Fibroblast of the aortic adventitia (primary cell): Measurements from ENCODE around the gene AP3B1. TPM values are rescaled to one million over a fixed set of nuclear protein-coding genes. Genes with fewer than 3 reads are reported as not detected.

Experiments
- DNase-seq: peaks from one replicate; pipeline ENCODE4 v3.0.0-alpha.2; 2010; ENCODE audit warnings: low read depth
- H3K4me3 ChIP-seq: 2 replicates; pipeline ENCODE4 v1.5.1; 2011; ENCODE audit warnings: low read depth, mild to moderate bottlenecking, control low read depth, low read length, moderate library complexity
- total RNA-seq: library from RNA; depleted of rRNA; stranded (reverse); fragments of >200 nt; gene quantifications from 2 replicates; pipeline ENCODE4 v1.2.3, GENCODE V29; 2012; ENCODE audit warnings: low replicate concordance
- TF ChIP-seq, protein P1 (sequence below): IDR thresholded peaks from 2 replicates; pipeline ENCODE4 v1.5.1; 2011; ENCODE audit warnings: mild to moderate bottlenecking, low read length, control low read depth, inconsistent platforms; ENCODE audit not compliant: insufficient read depth

The AP3B1 gene
- total RNA-seq, 1 donor: 78.5 TPM

DNA sequence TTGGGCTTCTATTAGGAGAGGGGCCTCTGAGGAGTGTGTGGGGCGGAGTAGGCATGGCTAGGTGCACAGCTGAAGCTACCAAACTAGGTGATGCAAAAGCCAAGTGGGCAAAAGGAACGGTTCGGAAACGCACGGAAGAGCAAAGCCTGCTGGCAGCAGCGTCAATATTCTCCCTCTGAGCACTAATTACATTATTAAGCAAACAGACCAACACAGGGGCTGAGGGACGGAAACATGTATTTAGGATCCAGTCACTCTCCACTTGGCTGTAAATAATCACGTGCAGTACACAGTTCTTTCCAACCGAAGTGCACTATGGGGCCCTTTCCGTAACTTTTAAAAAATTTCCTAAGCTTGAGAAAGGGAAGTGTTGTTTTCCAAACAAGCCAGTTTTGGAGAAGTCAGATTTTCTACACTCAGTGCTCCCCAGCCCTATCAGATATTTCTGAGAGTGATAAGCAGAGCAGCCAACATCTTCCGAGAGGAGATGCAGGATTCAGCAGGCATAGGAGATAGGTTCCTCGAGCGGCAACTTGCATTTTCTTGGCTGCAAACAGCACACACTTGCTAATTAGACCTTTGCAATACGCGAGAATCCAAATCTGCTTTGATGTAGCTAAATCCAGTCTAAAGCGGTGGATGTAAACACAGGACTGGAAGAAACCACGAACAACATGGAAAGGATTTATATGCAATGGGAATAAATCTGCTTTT lies 301.2 kb downstream of the AP3B1 start:
- no peak for DNase-seq
- H3K4me3 ChIP-seq: no peak overlapping the region
- TF ChIP-seq, protein P1, sequence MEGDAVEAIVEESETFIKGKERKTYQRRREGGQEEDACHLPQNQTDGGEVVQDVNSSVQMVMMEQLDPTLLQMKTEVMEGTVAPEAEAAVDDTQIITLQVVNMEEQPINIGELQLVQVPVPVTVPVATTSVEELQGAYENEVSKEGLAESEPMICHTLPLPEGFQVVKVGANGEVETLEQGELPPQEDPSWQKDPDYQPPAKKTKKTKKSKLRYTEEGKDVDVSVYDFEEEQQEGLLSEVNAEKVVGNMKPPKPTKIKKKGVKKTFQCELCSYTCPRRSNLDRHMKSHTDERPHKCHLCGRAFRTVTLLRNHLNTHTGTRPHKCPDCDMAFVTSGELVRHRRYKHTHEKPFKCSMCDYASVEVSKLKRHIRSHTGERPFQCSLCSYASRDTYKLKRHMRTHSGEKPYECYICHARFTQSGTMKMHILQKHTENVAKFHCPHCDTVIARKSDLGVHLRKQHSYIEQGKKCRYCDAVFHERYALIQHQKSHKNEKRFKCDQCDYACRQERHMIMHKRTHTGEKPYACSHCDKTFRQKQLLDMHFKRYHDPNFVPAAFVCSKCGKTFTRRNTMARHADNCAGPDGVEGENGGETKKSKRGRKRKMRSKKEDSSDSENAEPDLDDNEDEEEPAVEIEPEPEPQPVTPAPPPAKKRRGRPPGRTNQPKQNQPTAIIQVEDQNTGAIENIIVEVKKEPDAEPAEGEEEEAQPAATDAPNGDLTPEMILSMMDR: no peak

DNA sequence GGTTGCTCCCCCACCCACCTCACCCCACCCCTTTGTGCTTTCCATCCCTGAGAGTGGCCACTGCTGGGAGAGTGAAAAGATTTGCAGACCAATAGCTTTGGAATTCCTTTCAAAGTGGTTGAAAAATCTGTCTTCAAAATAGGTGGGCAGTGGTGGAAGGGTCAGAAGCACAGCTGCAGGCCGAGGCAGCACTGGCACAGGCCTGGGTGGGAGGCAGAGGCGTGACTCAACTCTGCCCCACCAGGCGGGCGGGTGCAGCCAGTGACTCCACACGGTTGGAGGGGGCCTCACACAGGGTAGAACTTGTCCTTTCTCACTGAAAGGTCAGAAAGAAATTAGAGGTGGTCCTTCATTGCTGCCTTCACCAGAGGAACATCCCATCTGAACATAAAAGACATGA lies 303.4 kb downstream of the AP3B1 start:
- no peak for DNase-seq
- no peak overlapping the region for H3K4me3 ChIP-seq
- TF ChIP-seq, protein P1: no peak

DNA sequence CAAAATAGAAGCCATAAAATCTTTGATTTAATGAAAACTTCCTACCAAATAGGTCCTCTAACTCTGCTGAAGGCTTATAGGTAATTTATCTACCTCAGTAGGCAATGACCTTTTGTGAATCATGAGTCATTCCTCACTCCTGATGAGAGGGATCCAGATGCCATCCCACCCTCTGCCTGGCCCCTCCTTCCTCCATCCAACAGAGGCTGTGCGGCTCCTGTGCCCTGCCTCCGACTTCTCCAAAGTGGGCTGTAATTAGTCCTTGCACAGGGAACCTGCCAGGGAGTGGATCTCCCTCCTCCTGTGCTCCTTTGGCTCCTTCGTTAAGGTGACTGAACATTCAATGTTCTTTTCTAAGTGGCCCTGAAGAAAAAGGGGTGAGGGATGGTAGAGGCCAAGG lies 304.5 kb downstream of the AP3B1 start:
- no peak for DNase-seq

DNA sequence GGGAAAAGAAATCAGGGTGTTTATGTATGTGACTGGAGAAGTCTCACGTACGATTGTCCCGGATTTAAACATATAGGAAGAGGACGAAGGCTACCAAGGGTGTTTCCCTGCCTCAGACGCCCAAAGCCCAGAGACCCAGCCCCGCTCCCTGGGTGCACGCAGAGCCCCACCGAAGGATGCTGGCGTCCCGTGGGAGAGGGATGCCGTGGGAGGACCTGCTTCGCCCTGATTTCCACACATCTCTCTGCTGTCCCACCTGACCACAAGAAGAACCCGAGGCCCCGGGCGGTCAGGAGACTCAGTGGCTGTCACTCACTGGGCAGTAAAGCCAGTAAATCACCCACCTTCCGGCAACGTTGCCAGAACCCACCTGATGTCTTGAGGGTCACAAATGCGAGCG lies 306.5 kb downstream of the AP3B1 start:
- TF ChIP-seq, protein P1: no peak
- DNase-seq: no peak
- no peak overlapping the region for H3K4me3 ChIP-seq

More for the DNA sequence above, 304.5 kb downstream of the AP3B1 start:
- H3K4me3 ChIP-seq: no peak overlapping the region
- TF ChIP-seq, protein P1: no peak

DNA sequence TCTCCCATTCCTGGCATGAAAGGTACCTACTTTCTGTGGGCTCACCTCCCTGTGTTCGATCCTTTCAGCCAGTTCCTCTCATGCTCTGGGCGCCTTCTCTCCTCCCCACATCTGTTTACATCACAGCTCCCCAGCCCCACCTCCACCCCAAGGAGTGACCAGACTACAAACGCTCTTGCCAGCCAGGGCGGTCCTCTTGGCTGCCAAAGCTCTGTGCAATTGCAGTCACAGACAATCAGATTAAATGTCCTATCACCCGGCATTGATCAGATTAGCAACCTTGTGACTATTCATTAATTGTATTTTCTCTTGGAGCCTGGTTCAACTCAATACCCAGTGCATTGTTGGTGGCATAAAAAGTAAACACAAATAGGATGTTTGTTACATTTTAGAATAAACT lies 307.2 kb downstream of the AP3B1 start:
- TF ChIP-seq, protein P1: no peak
- no peak for DNase-seq
- H3K4me3 ChIP-seq: no peak overlapping the region

DNA sequence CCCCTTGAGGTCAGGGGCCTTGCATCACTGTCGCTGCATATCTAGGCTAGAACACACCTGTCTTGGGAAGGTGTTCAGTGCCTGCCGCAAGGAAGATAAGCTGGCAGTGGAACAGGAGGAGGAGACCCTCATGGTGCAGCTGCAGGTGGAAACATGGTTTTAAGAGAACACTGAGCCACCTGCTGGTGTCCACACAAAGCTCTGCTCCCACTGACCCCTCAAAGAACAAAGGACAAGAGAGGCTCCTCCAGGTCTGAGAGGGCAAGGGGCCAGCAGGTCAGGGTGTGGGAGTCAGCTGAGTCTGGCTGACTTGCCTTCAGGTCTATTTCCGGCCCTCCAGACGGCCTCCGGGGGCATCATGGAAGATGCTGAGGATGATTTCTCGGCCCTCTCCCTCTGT lies 308.2 kb downstream of the AP3B1 start:
- DNase-seq: no peak
- TF ChIP-seq, protein P1: no peak
- H3K4me3 ChIP-seq: no peak overlapping the region

DNA sequence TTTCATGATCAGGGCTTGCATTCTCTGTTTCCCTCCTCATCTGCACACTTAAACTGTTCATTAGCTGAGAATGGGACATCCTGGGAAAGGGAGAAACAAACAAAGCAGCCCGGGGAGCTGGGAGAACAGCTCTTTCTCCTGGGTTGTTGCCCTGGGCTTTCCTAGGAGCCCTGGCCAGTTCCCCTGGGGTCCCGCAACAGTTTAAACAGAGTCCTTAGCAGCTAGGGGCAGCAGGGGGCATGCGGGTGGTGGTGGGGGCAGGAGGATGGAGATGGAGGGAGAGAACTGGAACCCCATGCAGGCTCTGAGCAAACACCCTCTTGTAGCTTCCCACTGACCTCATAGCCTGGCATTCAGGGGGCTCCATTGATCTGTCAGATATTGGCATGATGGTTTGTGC lies 309.3 kb downstream of the AP3B1 start:
- TF ChIP-seq, protein P1: no peak
- no peak for DNase-seq
- H3K4me3 ChIP-seq: no peak overlapping the region
